Endodermal cell (in vitro differentiated cells): ENCODE results near the gene PRADC1. TPM values are rescaled to one million over a fixed set of nuclear protein-coding genes. Genes with fewer than 3 reads are reported as not detected.
"Not testable (repeated sequence)": the region's sequence is repeated elsewhere in the genome, so short reads cannot be mapped to it uniquely, and the experiment has no call there.

ENCODE experiments used
- DNase-seq: peaks from one replicate; pipeline ENCODE4 v3.0.0-alpha.2; 2017
- H3K27ac ChIP-seq: 2 replicates; pipeline ENCODE4 v1.5.1; 2013; ENCODE audit warnings: mild to moderate bottlenecking, low read depth, low read length, moderate library complexity
- H3K27me3 ChIP-seq: 2 replicates; pipeline ENCODE4 v1.6.1; 2013; ENCODE audit warnings: mild to moderate bottlenecking, low read length, moderate library complexity; ENCODE audit not compliant: insufficient read depth, control insufficient read depth, poor library complexity, severe bottlenecking
- H3K36me3 ChIP-seq: 2 replicates; pipeline ENCODE4 v1.7.0; 2013; ENCODE audit warnings: mild to moderate bottlenecking, low read length, moderate library complexity; ENCODE audit not compliant: control insufficient read depth, insufficient read depth
- H3K4me1 ChIP-seq: one replicate; pipeline ENCODE4 v1.7.0; 2013; ENCODE audit warnings: low read length; ENCODE audit not compliant: control insufficient read depth, insufficient read depth
- H3K4me3 ChIP-seq: 2 replicates; pipeline ENCODE4 v1.5.1; 2013; ENCODE audit warnings: mild to moderate bottlenecking, low read length, moderate library complexity
- H3K9ac ChIP-seq: 2 replicates; pipeline ENCODE4 v1.6.1; 2013; ENCODE audit warnings: mild to moderate bottlenecking, low read length, moderate library complexity; ENCODE audit not compliant: poor library complexity, severe bottlenecking; ENCODE audit errors: extremely low read depth
- H3K9me3 ChIP-seq: 2 replicates; pipeline ENCODE4 v1.6.1; 2013; ENCODE audit warnings: mild to moderate bottlenecking, low read length, moderate library complexity; ENCODE audit not compliant: control insufficient read depth
- H3K27ac Mint-ChIP-seq: 2 replicates; pipeline ENCODE4 v1.8.0; 2020; ENCODE audit warnings: mixed read lengths
- H3K27me3 Mint-ChIP-seq: 2 replicates; pipeline ENCODE4 v1.8.0; 2021; ENCODE audit warnings: mild to moderate bottlenecking, mixed read lengths; ENCODE audit not compliant: insufficient read depth
- H3K36me3 Mint-ChIP-seq: 2 replicates; pipeline ENCODE4 v1.8.0; 2020; ENCODE audit warnings: low read depth, mixed read lengths
- H3K4me1 Mint-ChIP-seq: 2 replicates; pipeline ENCODE4 v1.8.0; 2020; ENCODE audit warnings: mixed read lengths
- H3K4me3 Mint-ChIP-seq: 2 replicates; pipeline ENCODE4 v1.8.0; 2020; ENCODE audit warnings: mild to moderate bottlenecking, moderate library complexity, mixed read lengths
- H3K9me3 Mint-ChIP-seq: 2 replicates; pipeline ENCODE4 v1.8.0; 2020; ENCODE audit warnings: mild to moderate bottlenecking, mixed read lengths
- WGBS, 2 experiments: methylation state at CpG; one replicate each; pipeline versions ENCODE4 v1.1.5 to v1.1.7; 2013; ENCODE audit warnings: missing lambda C conversion rate in 2 of 2, mixed read lengths in 1 of 2; ENCODE audit not compliant: insufficient coverage in 1 of 2, insufficient read length in 1 of 2; 5-methylcytosine and 5-hydroxymethylcytosine counted together
- total RNA-seq, 2 donors: library from RNA; stranded (reverse); fragmentation: NEBNext Ultra II Directional in 1 of 2; extraction: Animal tissue kit (Norgen Biotek cat#: 25700) in 1 of 2; gene quantifications; 2 replicates in 1 of 2; 3 replicates in 1 of 2; pipeline ENCODE4 v1.2.1, GENCODE V29; 2021
- TF ChIP-seq, protein P1 (sequence below): fragments of 200-600 bp; sonication (generic); conservative IDR thresholded peaks from 2 replicates; pipeline ENCODE4 v1.5.0; 2021; ENCODE audit warnings: antibody characterized with exemption, mild to moderate bottlenecking

The PRADC1 gene
- total RNA-seq, 2 donors from 2014 or later, result 8.8 to 10.2 TPM

DNA sequence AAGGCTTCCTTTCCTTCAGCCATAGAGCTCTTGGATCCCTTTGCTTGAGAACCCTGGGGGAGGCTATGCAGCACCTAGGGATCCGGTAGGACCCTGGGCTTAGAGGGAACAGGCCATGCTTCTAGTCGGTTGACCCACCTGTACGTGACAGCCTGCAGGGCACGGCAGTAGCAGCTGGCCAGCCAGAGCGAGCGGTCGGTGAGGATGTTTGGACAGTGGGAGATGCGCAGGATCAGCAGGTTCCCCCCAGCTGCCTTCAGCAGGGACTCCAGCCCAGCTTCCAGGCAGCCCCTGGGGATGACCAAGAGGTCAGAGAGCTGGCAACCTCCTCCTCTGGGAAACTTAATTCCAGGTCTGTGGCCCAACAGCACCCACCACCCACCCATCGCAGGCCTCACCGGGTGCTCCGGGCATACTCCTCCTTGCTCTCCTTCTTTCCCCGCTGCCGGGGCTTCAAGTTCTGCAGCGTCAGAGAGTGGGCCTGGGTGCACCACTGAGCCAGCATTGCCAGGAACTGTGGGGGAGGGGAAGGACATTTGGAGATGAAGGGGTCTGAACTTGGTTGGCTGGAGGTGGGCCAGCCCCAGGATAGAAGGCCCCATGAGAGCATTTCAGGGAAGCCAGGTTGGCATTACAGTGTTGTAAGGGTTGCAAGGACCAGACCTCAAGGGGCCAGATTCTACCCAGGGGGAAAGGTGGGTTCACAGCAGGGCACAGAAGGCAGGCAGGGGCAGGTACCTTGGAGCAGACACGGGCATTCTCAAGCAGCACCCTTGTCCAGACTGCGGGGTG, 30.7 kb upstream of the PRADC1 start:
- Histone ChIP-seq H3K27ac (no peak overlapping the region), H3K36me3 (no peaks in the 10 kb centered on the region), H3K9me3 (no peaks in the 10 kb centered on the region), H3K9ac (no peak overlapping the region), H3K4me1 (no peaks in the 10 kb centered on the region), H3K4me3 (no peak overlapping the region), H3K27me3 (peaks cover 22% of the 10 kb centered on the region)
- peaks cover 22% of the 10 kb centered on the region for H3K27me3 Mint-ChIP-seq
- 96% methylated on average over 11 to 16 of the region's 16 CpGs for WGBS, 2 experiments
- H3K4me3 Mint-ChIP-seq, result no peak overlapping the region
- no peaks in the 10 kb centered on the region for H3K9me3 Mint-ChIP-seq
- H3K4me1 Mint-ChIP-seq, result peaks cover 2% of the 10 kb centered on the region
- DNase-seq, result no peak
- TF ChIP-seq, protein P1, sequence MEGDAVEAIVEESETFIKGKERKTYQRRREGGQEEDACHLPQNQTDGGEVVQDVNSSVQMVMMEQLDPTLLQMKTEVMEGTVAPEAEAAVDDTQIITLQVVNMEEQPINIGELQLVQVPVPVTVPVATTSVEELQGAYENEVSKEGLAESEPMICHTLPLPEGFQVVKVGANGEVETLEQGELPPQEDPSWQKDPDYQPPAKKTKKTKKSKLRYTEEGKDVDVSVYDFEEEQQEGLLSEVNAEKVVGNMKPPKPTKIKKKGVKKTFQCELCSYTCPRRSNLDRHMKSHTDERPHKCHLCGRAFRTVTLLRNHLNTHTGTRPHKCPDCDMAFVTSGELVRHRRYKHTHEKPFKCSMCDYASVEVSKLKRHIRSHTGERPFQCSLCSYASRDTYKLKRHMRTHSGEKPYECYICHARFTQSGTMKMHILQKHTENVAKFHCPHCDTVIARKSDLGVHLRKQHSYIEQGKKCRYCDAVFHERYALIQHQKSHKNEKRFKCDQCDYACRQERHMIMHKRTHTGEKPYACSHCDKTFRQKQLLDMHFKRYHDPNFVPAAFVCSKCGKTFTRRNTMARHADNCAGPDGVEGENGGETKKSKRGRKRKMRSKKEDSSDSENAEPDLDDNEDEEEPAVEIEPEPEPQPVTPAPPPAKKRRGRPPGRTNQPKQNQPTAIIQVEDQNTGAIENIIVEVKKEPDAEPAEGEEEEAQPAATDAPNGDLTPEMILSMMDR, result no peak
- peaks cover 9% of the 10 kb centered on the region for H3K36me3 Mint-ChIP-seq
- no peak overlapping the region for H3K27ac Mint-ChIP-seq

DNA sequence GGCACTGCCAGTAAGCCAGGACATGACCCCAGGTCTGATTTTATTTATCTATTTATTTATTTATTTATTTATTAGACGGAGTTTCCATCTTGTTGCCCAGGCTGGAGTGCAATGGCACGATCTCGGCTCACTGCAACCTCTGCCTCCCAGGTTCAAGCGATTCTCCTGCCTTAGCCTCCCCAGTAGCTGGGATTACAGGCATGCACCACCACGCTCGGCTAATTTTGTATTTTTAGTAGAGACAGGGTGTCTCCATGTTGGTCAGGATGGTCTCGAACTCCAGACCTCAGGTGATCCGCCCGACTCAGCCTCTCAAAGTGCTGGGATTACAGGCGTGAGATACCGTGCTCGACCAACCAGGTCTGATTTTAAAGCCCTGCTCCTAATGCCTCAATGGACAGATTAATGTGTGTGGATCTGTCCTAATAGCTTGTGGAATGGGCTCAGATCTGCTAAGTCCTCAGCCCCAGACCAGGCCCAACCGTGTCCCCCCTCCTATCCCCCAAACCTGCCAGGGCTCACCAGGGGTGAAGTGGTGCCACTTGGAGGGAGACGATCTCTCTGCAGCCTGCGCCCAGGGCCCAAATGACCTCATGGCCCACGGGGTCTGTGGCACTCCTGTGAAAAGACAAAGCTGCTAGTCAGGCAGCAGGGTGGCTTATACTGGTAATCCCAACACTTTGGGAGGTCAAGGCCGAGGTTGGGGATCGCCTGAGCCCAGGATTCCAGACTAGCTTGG, 29.8 kb upstream of the PRADC1 start:
- H3K4me3 ChIP-seq, DNase-seq, H3K36me3 Mint-ChIP-seq, H3K36me3 ChIP-seq, H3K4me1 ChIP-seq, H3K4me3 Mint-ChIP-seq, H3K27ac ChIP-seq, H3K27ac Mint-ChIP-seq, H3K4me1 Mint-ChIP-seq, H3K9me3 ChIP-seq, H3K9ac ChIP-seq, H3K9me3 Mint-ChIP-seq: not testable (repeated sequence)
- WGBS, 2 experiments, result 92 to 93% methylated on average over 14 to 18 of the region's 18 CpGs
- H3K27me3 Mint-ChIP-seq, result peaks cover 14% of the 10 kb centered on the region
- H3K27me3 ChIP-seq, result peaks cover 13% of the 10 kb centered on the region

DNA sequence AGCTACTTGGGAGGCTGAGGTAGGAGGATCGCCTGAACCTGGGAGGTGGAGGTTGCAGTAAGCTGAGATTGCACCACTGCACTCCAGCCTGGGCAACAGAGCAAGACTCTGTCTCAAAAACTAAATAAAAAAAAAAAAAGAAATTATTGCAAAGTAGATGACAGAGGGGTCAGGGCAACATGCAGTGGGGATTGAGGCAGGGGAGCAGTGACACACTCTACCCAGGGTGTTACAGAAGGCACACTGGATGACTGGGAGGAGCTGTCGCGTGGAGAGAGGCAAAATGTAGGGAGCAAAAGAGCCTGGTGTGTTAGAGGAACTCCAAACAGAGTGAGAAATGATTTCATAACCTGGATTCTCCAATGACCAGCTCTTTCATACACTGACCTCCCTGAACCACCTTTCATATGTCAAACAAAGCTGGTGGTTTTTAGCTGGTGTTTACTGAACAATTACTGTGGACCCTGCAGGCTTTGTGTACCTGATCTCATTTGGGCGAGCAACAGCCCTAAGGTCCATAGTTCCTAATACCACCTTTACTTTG, 29.1 kb upstream of the PRADC1 start:
- TF ChIP-seq, protein P1, result no peak
- Histone ChIP-seq H3K27ac (no peak overlapping the region), H3K9ac (no peak overlapping the region), H3K9me3 (no peaks in the 10 kb centered on the region), H3K36me3 (no peaks in the 10 kb centered on the region), H3K27me3 (peaks cover 6% of the 10 kb centered on the region), H3K4me1 (no peaks in the 10 kb centered on the region), H3K4me3 (no peak overlapping the region)
- DNase-seq, result no peak
- Mint-ChIP-seq H3K27me3 (peaks cover 7% of the 10 kb centered on the region), H3K36me3 (peaks cover 9% of the 10 kb centered on the region), H3K27ac (no peak overlapping the region), H3K4me3 (no peak overlapping the region), H3K9me3 (no peaks in the 10 kb centered on the region), H3K4me1 (peaks cover 2% of the 10 kb centered on the region)
- 80 to 93% methylated on average over 1 to 4 of the region's 4 CpGs for WGBS, 2 experiments
